ENCODE measurements around the gene SNRNP27.

Gene SNRNP27

DNA sequence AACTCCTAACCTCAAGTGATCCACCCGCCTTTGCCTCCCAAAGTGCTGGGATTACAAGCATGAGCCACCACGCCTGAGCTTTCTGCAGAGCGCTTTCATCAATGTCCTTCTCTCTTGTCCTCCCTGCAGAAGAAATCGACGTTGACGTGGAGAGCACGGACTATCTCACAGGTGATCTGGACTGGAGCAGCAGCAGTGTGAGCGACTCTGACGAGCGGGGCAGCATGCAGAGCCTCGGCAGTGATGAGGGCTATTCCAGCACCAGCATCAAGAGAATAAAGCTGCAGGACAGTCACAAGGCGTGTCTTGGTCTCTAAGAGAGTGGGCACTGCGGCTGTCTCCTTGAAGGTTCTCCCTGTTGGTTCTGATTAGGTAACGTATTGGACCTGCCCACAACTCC is 44.2 kb downstream of the SNRNP27 start:
- Histone ChIP-seq H3K4me1 (ENCODE audit: control insufficient read depth, insufficient read depth, low read length, poor library complexity, severe bottlenecking) (peaks cover 30% of the 10 kb centered on the region), H3K4me3 (ENCODE audit: extremely low read depth, insufficient read depth, low read length, poor library complexity, severe bottlenecking) (no peak overlapping the region), H3K36me3 (ENCODE audit: control insufficient read depth, insufficient read depth, low read length) (peaks cover 50% of the 10 kb centered on the region), H3K9me3 (ENCODE audit: control insufficient read depth, low read length) (no peaks in the 10 kb centered on the region), H3K27ac (ENCODE audit: low read depth, low read length, severe bottlenecking) (no peak overlapping the region)
- WGBS, 2 experiments (ENCODE audit: insufficient coverage in 2 of 2) = 94 to 98% methylated on average over 14 of the region's 14 CpGs

DNA sequence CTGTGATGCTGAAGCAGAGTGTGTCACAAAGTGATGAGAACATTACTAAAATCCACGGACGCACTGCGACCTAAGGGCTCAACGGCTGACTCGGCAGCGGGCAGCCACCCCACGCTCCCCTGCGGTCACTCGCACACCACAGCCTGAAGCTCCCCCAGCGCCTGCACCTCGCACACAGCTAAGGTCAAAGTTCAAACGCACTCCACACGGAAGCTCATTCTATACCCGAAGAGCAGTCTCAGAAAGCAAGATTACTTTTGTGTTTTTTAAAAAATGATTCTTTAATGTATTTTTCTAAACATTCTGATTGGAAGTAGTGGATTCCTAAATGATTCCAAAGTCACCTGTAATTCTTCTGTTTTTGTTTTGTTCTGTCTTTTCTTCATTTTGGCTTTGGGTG is 46.0 kb downstream of the SNRNP27 start:
- peaks cover 46% of the 10 kb centered on the region for H3K36me3 ChIP-seq (ENCODE audit: control insufficient read depth, insufficient read depth, low read length)
- H3K4me1 ChIP-seq (ENCODE audit: control insufficient read depth, insufficient read depth, low read length, poor library complexity, severe bottlenecking) = peaks cover 18% of the 10 kb centered on the region
- WGBS, 2 experiments (ENCODE audit: insufficient coverage in 2 of 2) = 91 to 93% methylated on average over 5 to 11 of the region's 14 CpGs

DNA sequence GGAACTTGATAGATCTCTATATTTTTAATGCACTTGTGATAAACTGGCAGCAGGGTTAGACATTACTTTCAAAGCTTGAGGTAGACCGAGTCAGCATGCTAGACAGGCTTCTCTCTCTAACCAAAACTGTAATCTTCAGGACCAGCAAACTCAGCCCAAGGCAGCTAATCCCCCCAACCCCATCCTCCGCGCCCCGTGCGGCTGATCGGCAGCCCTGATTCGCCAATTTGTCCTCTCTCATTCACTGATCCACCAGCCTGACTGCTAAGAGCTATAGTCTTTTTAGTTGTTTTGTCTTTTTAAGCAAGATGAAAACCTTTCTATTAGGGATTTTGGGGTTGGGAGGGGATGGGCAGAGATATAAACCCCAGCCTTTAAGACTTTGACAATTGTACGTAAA is 46.9 kb downstream of the SNRNP27 start:
- WGBS, 2 experiments (ENCODE audit: insufficient coverage in 2 of 2) = 80% methylated on average over 1 of the region's 8 CpGs; no CpG with 5 or more reads in 1 of the 2 experiments
- Histone ChIP-seq H3K4me1 (ENCODE audit: control insufficient read depth, insufficient read depth, low read length, poor library complexity, severe bottlenecking) (peaks cover 20% of the 10 kb centered on the region), H3K36me3 (ENCODE audit: control insufficient read depth, insufficient read depth, low read length) (peaks cover 40% of the 10 kb centered on the region), H3K9me3 (ENCODE audit: control insufficient read depth, low read length) (no peaks in the 10 kb centered on the region), H3K4me3 (ENCODE audit: extremely low read depth, insufficient read depth, low read length, poor library complexity, severe bottlenecking) (no peak overlapping the region), H3K27ac (ENCODE audit: low read depth, low read length, severe bottlenecking) (no peak overlapping the region)

More for the DNA sequence above, 46.0 kb downstream of the SNRNP27 start:
- Histone ChIP-seq H3K9me3 (ENCODE audit: control insufficient read depth, low read length) (no peaks in the 10 kb centered on the region), H3K4me3 (ENCODE audit: extremely low read depth, insufficient read depth, low read length, poor library complexity, severe bottlenecking) (no peak overlapping the region), H3K27ac (ENCODE audit: low read depth, low read length, severe bottlenecking) (no peak overlapping the region)

DNA sequence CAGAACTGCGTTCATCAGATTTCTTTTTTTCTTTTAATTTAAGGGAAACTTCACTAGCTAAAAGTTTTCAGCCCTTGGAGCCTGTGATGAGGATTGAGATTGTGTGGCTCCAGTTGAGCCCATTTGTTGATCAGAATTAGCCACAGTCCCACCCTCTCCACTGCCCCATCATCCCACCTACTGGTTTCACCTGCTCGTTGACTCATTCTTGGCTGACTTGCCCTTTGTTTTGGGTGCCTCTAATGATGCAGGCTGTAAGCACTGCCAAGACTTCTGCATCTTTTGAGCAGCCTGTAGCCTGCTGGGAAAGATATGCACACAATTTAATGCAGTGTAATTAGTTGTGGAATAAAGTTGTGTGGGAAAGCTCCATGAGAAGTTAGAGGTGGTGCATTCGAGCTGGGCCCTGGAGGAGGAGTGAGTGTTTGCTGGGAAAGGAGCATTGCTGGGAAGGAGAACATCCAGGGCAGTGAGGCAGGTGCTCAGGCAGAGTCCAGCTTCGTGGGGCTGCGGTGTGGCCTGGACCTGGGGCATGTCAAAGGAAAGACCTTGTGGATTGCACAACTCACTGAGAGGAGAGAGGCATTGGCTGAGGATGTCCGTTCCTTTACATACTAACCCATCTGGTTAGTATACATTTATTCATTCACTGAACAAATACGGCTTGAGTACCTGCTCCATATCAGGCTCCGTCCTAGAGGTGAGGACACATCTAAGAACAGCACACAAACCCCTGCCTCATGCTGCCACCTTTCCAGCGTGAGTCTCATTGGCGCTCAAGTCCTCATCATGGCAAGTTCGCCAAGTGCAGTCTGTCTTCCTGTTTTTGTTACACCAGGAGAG is 49.5 kb downstream of the SNRNP27 start:
- Histone ChIP-seq H3K27ac (ENCODE audit: low read depth, low read length, severe bottlenecking) (no peak overlapping the region), H3K4me3 (ENCODE audit: extremely low read depth, insufficient read depth, low read length, poor library complexity, severe bottlenecking) (no peak overlapping the region), H3K9me3 (ENCODE audit: control insufficient read depth, low read length) (no peaks in the 10 kb centered on the region), H3K4me1 (ENCODE audit: control insufficient read depth, insufficient read depth, low read length, poor library complexity, severe bottlenecking) (peaks cover 33% of the 10 kb centered on the region), H3K36me3 (ENCODE audit: control insufficient read depth, insufficient read depth, low read length) (peaks cover 18% of the 10 kb centered on the region)
- 91 to 94% methylated on average over 7 to 8 of the region's 11 CpGs for WGBS, 2 experiments (ENCODE audit: insufficient coverage in 2 of 2)

DNA sequence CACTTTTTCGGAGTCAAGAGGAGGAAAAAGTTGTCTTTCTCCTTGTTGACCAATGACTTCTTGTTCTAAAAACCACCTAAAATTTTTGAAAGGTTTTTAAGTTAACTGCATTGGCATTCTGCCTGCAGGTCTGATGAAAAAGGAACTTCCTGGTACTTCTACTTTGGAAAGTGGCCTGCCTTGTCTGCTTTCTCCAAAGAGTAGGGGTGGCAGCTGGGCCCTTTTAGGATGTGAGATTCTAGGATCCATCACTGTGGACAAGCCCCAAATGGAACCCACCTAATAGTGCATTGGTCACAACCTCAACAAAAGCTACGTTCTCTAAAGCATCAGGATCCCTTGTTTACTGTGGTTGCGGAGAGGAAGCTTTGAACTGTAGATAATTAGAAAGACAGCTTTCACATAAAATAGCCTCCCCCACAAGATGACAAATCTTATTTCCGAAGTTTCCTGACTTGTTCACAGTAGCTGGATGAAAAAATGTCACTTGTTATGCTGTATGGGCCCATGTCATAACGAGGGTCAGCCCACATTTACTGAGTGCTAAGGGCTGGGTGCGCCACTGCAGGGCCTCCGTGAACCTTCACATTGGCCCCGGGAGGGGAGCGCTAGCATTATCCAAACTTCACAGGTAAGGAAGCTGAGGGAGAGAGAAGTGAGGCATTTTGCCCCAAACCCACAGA is 50.2 kb downstream of the SNRNP27 start:
- Histone ChIP-seq H3K4me1 (ENCODE audit: control insufficient read depth, insufficient read depth, low read length, poor library complexity, severe bottlenecking) (peaks cover 37% of the 10 kb centered on the region), H3K9me3 (ENCODE audit: control insufficient read depth, low read length) (no peaks in the 10 kb centered on the region), H3K36me3 (ENCODE audit: control insufficient read depth, insufficient read depth, low read length) (peaks cover 10% of the 10 kb centered on the region), H3K27ac (ENCODE audit: low read depth, low read length, severe bottlenecking) (no peak overlapping the region), H3K4me3 (ENCODE audit: extremely low read depth, insufficient read depth, low read length, poor library complexity, severe bottlenecking) (no peak overlapping the region)
- 80 to 97% methylated on average over 4 to 7 of the region's 9 CpGs for WGBS, 2 experiments (ENCODE audit: insufficient coverage in 2 of 2)

DNA sequence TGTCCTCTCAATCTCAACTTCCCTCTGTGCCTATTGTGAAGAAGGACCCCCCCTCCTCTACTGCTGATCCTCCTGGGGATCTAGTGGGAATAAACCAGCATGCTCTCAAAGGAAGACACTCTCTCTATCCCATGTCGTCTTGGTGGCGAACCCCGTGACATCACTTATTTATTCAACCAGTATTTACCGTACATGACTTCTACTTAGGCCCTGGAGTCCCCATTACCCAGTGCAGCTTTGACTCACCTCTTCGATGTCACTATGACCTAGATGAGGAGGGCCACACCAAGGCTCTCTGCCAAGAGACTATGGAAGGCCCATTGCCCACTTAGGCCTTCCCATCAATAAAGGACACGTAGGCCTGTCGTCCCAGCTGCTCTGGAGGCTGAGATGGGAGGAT is 51.0 kb downstream of the SNRNP27 start:
- 90 to 100% methylated on average over 7 of the region's 7 CpGs for WGBS, 2 experiments (ENCODE audit: insufficient coverage in 2 of 2)
- no peak overlapping the region for H3K27ac ChIP-seq (ENCODE audit: low read depth, low read length, severe bottlenecking)
- H3K36me3 ChIP-seq (ENCODE audit: control insufficient read depth, insufficient read depth, low read length) = peaks cover 9% of the 10 kb centered on the region
- no peak overlapping the region for H3K4me3 ChIP-seq (ENCODE audit: extremely low read depth, insufficient read depth, low read length, poor library complexity, severe bottlenecking)
- no peaks in the 10 kb centered on the region for H3K9me3 ChIP-seq (ENCODE audit: control insufficient read depth, low read length)
- H3K4me1 ChIP-seq (ENCODE audit: control insufficient read depth, insufficient read depth, low read length, poor library complexity, severe bottlenecking) = peaks cover 35% of the 10 kb centered on the region

DNA sequence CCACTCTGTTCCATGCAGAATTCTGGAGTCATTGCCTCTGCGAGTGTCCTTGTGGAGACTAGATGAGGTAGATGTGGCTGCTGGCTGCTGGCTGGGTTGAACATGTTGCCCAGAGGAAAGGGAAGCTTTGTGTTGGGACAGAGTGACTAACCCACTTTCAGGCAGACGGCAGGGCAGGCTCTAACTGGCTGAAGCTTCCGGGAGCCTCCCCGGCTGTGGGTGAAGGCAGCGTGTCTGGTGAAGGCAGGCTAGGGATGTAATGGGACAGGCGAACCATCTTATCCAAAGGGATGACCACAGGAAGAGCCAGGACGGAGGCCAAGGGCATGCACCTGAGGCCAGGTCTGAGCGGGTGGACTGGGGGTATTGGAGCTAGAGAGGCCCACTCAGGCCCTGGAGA is 51.7 kb downstream of the SNRNP27 start:
- H3K36me3 ChIP-seq (ENCODE audit: control insufficient read depth, insufficient read depth, low read length) = peaks cover 9% of the 10 kb centered on the region
- H3K4me1 ChIP-seq (ENCODE audit: control insufficient read depth, insufficient read depth, low read length, poor library complexity, severe bottlenecking) = peaks cover 30% of the 10 kb centered on the region
- no peaks in the 10 kb centered on the region for H3K9me3 ChIP-seq (ENCODE audit: control insufficient read depth, low read length)
- H3K4me3 ChIP-seq (ENCODE audit: extremely low read depth, insufficient read depth, low read length, poor library complexity, severe bottlenecking) = no peak overlapping the region
- no peak overlapping the region for H3K27ac ChIP-seq (ENCODE audit: low read depth, low read length, severe bottlenecking)
- WGBS, 2 experiments (ENCODE audit: insufficient coverage in 2 of 2) = 93 to 98% methylated on average over 7 to 8 of the region's 8 CpGs

DNA sequence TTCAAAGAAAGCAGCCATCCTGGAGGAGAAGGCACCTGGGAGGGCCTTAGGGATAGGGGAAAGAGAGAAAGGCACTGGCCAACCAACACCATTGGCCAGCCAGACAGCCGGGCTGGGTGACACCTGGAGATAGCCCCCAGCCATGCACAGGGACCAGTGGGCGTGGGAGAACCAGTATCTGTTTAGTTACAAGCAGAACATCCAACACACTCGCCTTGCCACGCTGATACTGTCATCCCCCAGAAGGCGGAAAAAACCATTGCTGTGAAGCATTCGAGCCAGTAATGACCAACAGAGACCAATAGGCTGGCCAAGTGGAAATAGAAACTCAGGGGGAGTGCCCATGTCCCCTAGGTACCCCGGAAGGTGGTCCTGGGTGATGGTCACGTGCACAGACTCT is 52.2 kb downstream of the SNRNP27 start:
- no peaks in the 10 kb centered on the region for H3K9me3 ChIP-seq (ENCODE audit: control insufficient read depth, low read length)
- peaks cover 30% of the 10 kb centered on the region for H3K4me1 ChIP-seq (ENCODE audit: control insufficient read depth, insufficient read depth, low read length, poor library complexity, severe bottlenecking)
- peak overlapping the region; percentile 1 for H3K27ac ChIP-seq (ENCODE audit: low read depth, low read length, severe bottlenecking)
- no peak overlapping the region for H3K4me3 ChIP-seq (ENCODE audit: extremely low read depth, insufficient read depth, low read length, poor library complexity, severe bottlenecking)
- peaks cover 6% of the 10 kb centered on the region for H3K36me3 ChIP-seq (ENCODE audit: control insufficient read depth, insufficient read depth, low read length)
- 91 to 94% methylated on average over 7 to 8 of the region's 8 CpGs for WGBS, 2 experiments (ENCODE audit: insufficient coverage in 2 of 2)

DNA sequence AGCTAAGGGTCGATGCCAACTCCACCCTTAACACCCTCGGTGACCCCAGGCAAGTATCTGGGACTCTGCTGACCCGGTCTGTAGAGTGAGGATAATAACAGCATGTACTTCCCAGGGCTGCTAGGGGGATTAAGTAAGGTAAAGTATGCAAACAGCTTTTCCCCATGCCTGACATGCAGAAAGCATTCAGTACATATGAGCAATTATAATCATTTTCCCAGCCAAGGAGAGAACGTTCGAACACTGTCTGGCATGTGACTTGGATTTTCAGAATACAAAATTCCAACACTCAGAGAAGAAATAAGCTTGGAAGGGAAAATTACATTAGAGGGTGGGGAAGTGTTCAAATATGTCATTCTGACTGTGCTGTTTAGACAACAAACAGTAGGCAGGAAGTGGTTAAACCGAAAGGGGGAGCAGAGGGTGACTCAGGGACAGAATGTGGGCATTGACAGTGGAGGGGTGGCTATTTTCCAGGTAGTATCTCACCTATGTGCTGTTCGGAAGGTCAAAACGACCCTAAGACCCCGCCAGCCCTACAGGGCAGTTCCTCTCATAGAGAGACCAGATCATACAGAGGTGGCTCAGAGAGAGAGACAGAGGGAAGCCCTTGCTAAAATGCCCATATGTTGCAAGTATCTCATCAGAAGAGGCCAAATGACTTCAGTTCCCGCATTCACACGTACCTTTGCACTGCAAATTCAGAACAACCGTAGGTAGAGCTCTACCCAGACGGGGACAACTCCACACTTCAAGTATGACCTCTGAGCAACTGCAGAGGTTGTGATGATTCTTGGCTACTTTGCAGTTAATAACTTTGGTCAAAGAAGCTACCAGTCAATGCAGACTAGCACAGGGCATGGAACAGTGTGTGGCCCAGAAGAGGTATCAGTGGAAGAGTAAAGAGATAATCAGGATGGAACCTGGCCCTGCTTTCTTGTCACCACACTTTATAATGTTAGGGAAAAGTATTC is 52.9 kb downstream of the SNRNP27 start:
- Histone ChIP-seq H3K4me3 (ENCODE audit: extremely low read depth, insufficient read depth, low read length, poor library complexity, severe bottlenecking) (no peak overlapping the region), H3K27ac (ENCODE audit: low read depth, low read length, severe bottlenecking) (peak overlapping the region; percentile 1), H3K9me3 (ENCODE audit: control insufficient read depth, low read length) (no peaks in the 10 kb centered on the region), H3K4me1 (ENCODE audit: control insufficient read depth, insufficient read depth, low read length, poor library complexity, severe bottlenecking) (peaks cover 30% of the 10 kb centered on the region), H3K36me3 (ENCODE audit: control insufficient read depth, insufficient read depth, low read length) (peaks cover 3% of the 10 kb centered on the region)
- 92% methylated on average over 7 to 11 of the region's 13 CpGs for WGBS, 2 experiments (ENCODE audit: insufficient coverage in 2 of 2)

DNA sequence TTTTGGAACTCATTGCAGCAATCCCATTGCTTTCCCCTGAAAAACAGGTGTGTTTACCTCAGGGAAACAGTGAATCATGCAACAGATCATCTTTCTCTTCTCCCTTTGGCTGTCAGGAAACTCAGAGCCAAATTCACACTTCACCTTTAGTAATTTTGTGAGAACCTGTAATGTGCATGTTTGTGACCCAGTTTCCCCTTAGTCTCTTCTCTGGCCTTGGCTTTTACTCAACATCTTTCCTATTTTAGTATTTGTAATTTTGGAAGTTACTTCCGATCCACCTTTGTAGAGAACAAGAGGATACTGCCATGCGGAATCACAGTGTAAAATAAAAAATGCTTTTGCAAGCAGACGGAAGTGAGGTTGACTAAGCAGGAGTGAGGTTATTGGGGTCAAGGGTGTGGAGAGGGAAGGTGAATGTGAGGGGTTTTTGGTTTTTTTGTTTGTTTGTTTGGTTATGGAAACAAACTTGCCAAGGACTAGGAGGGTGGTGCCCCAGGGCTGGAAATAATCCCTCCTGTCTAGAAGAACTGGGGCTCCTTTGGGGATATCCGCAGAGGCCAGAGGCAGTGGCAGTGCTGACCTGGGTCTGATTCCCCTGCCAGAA is 53.7 kb downstream of the SNRNP27 start:
- 91 to 100% methylated on average over 3 of the region's 4 CpGs for WGBS, 2 experiments (ENCODE audit: insufficient coverage in 2 of 2)
- Histone ChIP-seq H3K36me3 (ENCODE audit: control insufficient read depth, insufficient read depth, low read length) (peaks cover 2% of the 10 kb centered on the region), H3K9me3 (ENCODE audit: control insufficient read depth, low read length) (no peaks in the 10 kb centered on the region), H3K4me3 (ENCODE audit: extremely low read depth, insufficient read depth, low read length, poor library complexity, severe bottlenecking) (no peak overlapping the region), H3K27ac (ENCODE audit: low read depth, low read length, severe bottlenecking) (no peak overlapping the region), H3K4me1 (ENCODE audit: control insufficient read depth, insufficient read depth, low read length, poor library complexity, severe bottlenecking) (peaks cover 30% of the 10 kb centered on the region)
